HG02759 (cell line): Measurements from ENCODE around the gene HOXD8.

Source experiments
- ATAC-seq: cut with Tn5 transposase; IDR thresholded peaks from one replicate; pipeline ENCODE4 v1.9.1; 2021; ENCODE audit warnings: mild to moderate bottlenecking, moderate library complexity; ENCODE audit not compliant: unreplicated experiment

Gene HOXD8

DNA sequence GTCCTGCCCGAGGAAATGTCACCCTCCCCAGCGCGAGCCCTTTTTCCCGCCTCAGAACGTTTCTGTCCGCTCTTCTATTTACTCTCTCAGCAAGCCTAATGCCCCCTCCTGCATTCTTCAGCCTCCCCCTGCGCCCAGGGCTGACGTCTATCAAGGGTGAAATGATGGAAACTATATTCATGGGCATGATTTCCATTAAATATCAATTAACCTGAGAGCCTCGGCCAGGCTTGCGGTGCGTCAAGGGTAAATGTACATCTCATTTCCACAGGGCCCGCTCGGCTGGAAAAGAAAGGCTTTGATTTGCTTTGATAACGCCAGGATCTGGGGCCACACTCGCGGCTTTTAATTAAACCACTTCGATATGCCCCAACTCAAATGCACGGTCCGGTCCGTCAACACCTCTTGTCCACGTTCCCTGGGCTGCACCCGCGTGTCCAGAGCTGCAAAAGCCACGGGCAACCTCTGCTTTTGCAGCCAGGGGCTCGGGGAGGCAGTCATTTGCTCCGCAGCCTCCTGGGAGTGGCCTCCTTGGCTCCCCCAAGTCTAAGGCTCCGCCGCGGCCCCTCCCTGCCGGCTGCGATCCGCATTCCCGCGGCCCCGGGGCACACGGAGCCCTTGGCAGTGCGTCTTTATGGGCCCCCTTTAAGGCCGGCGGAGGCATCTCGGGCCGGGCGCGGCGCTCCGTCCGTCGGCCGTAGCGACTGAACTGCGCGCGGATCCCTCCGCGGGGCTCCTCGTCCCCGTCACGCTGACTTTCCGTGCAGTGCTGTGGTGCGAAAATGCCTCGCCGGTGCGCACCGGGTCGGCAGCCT is at the start of gene HOXD8:
TSS of gene HOXD8 (plus strand) at position 724 of the 815 bp plus-strand sequence. CDS start 662 bp downstream, outside the sequence.
- ATAC-seq: no peak

DNA sequence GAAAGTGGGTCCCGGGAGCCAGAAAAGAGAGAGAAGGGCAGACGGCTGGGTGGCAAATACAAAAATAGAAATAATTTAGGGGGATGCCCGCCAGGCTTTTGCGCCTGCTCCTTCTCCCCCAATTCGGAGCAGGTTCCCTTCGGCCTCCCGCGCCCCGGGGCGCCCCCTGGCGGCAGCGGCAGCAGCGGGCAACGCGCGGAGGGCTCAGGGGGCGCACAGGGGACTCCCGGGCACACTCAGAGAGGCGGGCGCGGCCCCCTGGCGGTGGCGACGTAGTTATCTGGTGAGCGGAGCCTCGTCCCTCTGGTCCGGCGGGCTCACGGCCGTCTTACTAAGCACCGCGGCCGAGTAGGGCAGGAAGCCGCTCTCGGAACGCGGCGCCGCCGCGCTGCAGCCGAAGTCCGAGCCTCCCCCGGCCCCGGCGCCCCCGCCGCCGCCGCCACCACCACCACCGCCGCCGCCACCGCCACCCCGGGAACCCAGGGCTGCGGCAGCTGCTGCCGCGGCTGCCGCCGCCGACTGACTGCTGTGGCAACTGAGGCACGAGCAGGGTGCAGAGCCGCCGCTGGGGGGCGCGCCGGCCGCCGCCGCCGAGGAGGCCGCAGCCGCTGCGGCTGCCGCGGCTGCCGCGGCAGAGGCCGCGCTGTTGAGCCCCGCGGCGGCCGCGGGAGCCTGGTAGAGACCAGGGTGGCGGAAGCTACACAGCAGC is 49.5 kb upstream of the HOXD8 start:
- ATAC-seq: no peak

DNA sequence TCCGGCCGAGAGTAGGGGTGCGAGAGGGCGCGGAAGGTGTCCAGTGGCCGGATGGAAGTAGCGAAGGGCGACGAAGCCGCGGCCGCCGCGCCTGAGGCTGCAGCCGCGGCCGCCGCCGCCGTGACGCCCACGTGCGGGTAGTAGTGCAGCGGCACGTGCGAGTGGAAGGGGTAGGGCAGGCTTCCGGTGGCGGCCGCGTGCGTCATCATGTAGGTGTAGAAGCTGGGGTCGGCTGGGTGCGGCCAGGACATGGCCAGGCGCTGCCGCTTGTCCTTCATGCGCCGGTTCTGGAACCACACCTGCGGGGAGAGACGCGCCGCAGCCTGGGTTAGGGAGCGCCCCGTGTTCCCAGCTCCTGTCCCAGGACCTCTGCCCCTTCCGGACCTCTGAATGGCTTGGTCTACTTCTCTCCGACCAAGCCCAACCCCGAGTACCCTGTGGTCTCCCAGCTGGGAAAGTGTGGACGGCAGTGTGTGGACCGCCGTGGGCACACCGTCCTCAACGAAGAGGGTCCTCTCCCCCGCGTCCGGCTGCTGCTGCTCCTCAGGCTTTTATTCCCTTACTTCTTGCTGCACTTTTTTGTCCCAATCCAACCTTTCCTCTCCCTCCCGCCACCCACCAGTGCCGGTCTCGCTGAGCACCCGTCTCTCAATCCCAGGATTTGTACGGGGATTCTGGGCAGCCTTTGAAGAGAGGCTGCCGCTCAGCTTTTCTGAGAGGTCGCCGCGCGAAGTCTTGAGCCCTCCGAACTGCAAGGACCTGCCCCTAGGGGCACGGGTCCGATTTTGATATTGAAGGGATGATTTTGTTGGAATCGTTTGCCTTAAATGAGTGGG is 48.7 kb upstream of the HOXD8 start:
- no peak for ATAC-seq

DNA sequence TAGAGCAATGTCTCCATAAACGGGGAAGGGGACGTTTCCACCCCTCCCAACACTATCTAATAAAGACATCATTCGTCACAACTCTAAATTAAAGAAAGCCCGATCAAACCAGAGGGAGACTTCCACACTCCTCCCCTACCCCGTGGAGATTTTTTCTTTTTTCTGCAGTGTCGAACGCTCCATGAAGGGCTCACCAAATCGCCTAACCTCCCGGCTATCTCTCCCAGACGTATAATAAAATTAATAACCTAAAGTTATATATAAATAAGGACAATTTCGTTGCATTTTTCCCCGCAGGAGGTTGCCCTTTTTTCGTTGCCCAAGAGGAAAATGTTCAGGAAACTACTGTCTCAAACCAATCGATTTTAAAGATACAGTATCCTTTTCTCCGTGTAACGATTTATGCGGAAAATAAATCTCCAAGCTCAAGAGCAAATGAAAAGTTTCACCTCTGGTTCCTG is 48.1 kb upstream of the HOXD8 start:
- ATAC-seq: no peak

DNA sequence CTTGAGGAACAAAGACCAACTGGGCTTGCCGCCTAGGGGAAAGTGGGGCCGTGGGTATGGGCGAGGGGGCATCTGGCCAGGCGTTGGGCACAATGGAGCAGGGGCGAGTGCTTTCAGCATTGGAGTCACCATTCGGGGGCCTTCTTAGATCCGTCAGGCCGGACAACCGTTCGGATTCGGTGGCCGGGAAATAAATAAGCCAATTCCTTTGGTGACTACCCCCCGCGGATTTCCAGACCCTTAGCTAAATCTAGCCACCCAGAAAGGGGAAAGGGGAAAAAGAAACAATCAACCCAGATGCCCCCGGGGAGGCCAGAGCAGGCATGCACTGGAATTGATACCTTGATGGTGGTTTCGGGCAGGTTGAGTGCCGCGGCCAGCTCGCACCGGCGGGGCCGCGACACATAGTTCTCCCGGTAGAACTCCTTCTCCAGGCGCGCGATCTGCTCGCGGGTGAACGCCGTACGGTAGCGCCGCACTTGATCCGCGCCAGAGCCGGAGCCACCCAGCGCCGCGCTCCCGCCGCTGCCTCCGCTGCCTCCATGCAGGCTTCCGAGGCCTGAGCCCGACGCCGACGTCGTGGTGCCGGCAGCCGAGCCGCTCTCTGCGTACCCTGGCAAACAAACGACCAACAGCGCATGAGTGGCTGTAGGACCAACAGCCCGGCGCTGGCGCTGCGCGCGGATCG is 47.5 kb upstream of the HOXD8 start:
- no peak for ATAC-seq

DNA sequence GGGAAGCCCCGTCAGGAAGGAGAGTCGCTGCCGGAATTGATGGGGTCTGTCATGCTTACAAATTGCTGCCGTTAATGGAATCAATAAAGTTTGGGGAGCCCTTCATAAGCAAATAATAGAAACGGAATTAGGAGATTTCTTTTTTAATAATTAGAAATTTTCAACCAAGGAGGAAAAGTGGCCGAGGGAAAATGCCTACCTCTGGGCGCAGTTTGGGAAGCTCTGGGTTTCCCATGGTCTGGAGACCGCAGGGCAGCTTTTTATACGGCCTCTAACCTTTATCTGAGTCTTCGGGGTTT is 47.0 kb upstream of the HOXD8 start:
- no peak for ATAC-seq

DNA sequence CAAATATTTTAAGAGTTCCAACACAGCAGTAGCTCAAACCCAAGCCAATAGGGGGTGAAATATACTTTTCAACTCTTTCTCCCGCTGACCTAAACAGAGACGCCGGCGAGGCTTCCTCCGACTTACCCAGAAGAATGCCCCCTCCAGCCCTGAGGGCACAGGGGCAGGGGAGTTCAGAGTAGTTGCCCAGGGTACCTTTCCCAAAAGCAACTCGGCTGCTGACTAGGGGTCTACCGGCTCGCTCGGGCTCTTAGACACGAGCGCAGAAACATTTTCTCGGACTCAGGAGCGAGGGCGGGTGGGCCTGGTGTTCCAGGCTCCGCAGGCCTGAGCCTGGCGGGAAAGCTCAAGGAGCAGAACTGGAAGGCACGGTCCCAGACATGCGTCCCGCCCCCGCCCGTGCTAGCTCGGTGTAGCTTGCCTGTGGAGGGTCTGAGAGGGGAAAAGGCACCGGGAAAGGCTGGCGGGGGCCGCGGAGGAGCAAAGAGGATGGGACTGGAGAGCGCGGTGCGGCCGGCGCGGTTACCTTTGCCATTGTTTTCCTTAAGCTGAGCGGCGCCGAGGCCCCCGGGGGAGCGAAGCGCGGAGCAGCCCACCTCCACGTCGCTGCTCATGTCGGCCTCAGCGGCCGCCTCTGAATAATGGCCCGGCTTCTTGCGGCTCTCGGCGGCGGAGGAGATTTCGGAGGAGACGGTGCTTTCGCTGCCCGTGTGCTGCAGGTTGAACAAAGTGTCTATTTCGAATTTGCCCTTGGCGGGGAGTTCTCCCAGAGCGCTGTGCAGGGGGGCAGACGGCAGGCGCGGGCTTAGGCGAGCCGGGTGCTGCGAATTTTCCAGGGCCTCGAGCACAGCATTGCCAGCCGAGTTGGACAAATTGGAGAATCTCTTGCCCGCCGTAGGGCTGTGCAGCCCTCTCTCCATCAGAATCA is 46.4 kb upstream of the HOXD8 start:
- ATAC-seq: no peak

DNA sequence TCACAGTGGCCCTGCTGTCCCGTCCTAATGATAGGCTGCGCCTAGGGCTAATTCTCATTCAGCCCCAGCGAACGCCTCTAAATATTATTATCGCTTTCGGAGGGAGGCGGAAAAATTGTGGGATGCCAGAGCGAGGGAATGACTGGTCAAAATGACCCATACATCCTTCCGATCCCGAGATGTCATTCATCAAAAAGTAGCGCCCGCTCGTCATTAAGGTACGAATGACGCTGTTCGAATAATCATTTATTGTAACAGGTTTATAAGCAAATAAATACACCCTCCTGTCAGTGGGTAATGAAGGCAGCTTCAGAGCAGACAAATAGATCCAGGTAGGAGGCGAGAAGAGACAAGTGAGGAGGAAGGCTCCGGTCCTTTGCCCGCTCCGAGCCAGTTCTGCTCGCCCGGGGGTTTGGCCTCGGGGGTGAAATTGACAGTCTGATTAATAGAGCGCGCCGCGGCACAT is 45.7 kb upstream of the HOXD8 start, which contains the start of gene EVX2:
TSS of gene EVX2 (minus strand) at position 167 of the 466 bp plus-strand sequence. CDS start 186 bp downstream, outside the sequence.
- no peak for ATAC-seq

DNA sequence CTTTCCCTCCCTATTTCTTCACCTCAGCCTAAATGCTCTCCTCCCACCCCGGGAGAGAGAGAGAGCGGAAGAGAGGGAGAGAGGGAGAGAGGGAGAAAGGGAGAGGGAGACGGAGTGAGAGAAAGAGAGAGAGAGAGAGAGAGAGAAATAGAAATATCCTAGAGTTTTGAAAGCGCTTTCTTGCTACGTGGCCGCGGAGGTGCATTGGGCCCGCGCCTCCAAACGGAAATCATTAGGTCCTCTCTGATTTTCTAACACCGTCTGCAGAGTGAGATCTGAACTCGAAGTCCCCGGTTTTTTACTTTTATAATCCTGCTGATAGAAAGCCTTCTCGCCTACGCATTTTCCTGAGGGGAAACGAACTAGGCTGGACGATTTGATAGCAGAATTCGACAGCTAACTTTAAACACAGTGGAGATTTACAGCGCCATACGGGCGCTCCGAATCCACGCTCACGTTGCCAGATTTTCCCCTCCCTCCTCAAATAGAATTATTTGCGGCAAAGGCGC is 44.8 kb upstream of the HOXD8 start:
- no peak for ATAC-seq

DNA sequence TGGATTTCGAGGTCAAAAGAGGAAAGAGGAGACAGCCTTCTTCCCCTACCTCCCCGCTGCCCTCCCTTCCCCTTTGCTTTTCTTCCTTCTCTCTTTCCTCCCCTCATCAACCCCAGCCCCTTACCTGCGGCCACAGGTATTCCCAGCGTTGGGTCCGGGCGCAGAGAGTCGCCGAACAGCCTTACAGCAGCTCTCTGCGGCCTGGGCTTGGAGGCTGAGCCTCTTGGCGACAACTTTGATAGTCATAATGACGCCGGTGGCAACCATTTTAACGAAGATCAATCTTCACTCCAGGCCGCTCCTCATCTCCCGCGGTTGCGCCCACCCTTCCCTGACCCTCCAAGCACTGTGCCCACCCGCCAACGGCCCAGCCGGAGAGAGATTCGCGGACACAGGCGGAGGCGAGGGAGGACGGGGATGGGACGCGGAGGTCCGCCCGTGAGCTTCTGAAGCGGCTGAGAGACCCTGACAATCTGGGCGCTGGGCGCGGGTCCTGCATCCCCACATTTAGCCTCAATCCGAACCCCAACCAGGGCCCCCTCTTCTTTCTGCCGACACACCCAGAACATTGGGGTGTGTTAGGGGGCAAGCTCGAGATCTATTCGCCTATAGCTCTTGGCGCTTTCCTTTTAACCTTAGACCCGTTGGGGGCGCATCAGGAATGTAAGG is 44.3 kb upstream of the HOXD8 start:
- ATAC-seq: no peak

DNA sequence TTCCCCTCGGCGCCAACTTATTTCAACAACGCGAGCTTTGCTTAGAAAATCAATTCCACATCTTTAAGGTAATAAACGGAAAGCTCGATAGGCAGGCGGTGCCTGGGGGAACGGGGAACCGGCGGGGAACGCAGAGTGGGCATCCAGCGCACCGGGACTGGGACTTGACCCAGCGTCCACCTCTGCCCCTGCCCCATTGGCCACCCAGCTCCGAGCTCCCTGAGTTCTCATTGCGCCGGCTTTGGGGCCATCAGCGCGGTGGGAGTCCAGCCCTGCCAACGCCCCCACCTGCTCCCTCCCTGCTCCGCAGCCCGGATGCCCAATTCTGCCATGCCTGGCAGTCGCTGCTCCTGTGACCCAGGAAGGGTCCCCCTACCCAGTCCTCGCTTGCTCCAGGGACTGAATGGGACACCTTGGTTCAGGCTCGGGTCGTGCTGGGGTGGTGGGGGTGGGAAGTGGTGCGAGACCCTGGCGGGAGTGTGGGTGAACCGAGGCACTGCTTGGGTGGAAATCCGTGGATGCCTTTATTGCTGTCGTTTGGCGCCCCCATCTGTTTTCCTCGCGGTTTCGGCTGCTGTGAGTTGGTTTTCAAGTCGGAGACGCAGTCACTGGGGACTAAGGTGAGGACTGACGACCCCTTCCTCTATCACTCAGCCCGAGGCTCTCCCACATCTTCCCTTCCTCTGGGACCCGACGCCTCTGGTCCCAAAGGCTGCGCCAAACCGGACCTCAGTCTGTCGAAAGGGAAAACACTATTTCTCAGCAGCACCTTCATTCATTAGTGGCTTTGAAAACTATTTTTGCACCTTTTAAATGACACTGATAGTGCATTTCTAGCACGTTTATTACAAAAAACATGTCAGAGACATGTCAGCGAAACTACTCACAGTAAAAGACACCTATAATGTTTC is 43.4 kb upstream of the HOXD8 start:
- ATAC-seq: no peak

DNA sequence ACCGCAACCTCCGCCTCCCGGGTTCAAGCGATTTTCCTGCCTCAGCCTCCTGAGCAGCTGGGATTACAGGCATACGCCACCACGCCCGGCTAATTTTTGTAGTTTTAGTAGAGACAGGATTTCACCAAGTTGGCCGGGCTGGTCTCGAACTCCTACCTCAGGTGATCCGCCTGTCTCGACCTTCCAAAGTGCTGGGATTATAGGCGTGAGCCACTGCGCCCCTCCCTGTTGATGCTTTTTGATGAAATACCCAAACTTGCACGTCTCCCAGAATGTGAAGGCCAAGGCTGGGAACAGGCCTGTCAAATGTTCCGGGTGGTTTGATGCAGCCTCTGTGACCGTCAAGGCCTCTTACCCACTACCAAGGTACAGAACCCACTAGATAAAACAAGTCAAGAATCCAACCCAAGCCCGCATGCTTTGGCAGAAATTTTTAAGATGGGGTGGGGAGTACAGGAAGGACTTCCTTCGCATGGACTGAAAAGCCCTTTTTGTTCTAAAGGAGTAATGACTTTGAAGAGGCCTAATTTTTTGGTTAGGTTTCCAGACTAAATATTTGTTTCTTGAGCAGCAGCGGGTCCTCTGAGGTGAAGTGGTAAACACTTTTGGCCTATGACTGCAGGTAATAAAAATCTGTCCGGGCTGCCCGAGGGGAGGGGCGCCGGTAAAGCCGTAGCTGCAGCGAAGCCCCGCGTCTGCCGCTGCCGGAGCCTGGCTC is 42.0 kb upstream of the HOXD8 start:
- no peak for ATAC-seq

DNA sequence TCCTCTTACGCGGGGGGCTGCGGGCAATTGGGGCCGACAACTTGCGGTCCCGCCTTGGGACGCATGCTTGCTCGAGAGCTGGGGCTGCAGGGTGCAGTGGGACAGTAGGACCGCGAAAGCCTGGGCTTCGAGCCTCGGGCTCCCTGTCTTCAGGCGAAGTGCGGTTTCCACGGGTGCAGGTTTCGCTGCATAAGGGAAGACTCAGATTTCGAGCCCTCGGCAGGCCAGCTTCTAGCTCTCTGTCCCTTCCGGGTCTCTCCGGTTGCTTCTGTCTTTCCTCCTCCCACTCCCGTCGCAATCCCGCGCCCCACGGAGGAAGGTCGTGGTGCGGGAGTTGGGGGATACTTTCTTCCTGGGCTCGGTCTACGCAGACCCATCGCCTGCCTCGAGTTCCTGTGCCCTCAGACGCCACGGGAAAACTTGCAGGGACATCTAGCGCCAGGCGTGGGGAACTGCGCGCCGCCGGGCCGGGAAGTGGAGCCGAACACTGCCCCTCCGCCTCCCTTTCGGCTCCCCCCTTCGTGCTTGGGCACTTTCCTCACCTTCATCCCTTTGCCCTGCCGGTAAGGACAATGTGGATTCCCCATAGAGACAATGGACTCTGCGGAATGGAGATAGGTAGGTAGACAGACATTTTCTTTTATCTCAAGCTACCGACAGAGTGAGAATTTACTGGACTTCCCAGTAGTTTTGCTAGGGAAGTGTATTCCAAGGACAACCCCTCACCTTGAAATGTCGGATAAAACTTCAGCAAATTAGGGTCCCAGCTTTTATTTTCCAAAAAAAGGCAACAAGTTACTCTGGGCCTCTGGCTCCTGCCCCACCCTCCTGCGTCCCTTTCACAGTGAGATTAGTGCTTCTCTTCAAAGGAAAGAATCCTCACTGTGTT is 41.2 kb upstream of the HOXD8 start:
- no peak for ATAC-seq

DNA sequence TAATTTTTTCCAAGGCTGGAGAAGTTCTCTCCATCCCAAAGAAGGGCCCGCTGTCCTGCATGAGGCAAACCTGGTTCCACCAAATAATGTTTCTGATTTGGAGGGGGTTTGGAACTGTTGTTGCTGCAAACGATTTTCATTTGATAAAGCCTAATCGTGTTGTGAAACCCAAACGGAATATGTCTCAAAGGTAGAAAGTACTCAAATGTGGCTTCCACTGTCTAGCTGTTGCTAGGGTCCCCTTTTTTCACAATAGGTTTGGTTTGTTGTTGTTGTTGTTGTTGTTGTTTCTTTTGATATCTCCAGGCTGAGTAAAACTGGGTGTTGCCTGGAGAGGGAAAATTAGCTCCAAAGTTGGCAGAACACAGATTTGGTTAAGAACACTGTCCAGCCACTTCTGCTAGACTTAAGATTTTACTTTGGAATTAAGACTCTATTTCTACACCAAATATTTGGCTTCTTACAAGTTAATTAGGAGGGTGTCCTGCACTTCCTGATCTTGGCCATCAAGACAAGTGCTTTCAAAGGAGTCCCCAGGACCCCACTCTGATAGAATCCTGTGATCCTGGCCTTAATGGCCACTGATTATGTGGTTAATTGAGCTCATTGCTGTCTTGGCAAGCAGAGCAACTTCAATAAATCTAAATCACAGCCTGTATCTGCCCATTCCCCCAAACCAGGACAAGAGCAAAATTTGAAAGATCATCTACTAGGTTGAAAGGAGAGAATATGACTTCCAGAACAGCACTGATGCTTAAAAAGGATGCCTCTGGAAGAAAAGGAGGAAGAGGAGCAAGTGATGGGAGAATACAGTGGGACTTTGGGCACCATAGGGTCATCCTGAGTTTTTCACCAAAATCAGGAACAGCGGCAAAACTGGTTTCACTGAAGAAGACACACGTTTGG is 40.3 kb upstream of the HOXD8 start:
- no peak for ATAC-seq

DNA sequence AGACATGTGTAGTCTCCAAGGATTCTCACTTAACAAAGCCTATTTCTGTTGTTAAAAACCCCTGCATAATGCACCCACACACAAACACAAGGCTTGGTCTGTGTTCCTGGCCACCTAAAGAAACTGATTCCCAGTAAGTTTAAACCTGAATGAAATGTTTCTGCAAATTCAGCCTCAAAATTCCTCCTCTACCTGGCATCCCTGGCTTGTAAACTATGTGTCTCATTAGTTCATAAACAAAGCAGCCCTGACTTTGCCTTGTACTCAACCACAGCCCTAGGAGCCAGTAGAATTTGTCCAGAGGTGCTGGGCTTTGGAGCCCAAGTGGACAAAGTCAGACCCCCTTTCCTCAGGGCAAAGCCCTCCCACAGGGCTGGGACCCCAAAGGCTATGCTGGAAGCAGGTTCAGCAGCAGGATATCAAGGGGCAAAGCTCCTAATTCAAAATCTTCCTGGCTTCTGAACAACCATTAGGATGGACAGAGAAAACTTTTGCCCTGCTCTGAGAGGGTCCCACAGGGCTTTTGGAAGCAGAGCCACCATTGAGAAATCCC is 39.6 kb upstream of the HOXD8 start:
- no peak for ATAC-seq
